Measurements from ENCODE around the gene RAD51B.

RAD51B gene

DNA sequence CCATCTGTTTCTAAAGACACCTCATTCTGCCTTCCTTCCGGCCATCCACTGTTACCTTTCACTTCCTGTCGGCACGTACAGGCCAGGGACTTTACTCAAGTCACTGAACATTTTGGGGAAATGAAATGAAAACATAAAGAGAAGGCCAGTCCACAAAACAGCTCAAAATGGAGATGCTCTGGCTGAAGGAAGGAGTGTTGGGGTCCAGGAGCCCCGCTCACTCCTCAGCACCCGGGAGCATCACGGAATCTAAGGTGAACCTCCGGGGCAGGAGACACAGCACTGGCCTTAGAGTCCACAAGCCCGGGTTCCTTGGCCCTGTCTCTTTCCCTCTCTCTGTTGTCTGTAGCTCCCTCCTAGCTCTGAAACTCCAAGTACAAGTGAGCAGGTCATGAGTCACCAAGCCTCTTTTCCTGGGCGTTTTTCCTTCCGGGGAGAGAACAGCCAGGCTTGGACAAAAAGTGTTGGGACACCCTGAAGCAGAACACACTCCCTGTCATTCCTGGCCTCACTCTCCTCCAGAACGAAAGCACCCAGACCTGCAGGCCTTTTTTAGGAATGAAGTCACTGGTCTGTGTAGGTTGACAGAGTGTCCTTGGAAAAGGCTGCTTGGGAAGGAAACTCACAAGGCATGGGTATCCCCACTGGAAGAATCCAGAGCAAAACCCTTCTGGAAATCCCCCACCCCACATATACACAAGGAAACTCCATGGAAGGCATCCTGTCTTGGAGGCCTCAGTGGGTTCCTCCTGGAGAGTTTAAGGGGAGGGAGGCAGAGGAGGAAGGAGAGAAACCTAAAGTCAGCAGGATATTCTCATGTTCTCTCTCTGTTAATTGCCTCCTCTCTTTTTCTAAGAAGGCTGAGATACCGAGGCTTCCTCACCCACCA lies 728.0 kb downstream of the RAD51B start:
- DNase-seq, result no peak

DNA sequence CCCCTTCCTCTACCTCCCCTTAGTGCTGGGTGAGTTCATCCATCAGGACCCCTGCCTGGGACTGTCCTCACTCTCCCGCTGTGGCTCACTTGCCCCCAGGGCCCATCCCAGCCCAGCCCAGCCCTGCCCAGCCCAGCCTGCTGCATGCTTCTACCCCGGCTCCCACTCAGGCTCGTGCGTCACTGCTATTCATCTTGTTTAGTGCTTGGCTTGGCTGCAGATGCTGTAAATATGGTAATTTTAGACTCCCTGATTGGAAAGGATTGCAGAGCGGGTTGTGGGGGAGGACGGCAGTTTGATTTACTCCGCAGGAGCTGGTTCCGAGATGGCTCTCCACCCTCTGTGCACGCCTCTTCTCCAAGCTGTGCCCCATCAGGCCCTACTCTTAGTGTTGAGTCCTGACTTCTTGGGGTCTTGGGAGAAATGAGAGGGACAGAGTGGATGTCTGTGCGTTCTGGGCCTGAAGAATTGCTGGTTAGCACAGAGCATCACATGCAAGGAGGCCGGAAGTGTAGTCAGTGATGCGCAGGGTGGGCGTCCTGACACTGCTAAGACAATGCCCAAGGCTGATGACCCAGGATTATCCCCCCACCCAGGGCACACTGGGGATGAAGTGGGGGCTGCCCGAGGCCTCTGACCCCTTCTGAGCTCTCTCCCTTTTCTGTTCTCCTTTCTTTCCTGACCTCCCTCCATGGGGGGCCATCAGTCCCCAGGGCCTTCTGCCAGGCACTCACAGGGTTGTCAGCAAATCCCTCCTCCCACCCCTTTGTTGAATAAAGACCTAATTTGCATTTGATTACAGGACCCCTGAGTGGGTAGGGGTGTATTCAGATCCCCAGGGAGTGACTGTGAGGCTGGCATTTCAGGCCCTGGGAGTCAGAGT lies 728.9 kb downstream of the RAD51B start:
- DNase-seq, result no peak

- DNase-seq, result no peak
Observed at GRCh38 chr14:68550338-68550715, 730.7 kb downstream of the RAD51B start.

DNA sequence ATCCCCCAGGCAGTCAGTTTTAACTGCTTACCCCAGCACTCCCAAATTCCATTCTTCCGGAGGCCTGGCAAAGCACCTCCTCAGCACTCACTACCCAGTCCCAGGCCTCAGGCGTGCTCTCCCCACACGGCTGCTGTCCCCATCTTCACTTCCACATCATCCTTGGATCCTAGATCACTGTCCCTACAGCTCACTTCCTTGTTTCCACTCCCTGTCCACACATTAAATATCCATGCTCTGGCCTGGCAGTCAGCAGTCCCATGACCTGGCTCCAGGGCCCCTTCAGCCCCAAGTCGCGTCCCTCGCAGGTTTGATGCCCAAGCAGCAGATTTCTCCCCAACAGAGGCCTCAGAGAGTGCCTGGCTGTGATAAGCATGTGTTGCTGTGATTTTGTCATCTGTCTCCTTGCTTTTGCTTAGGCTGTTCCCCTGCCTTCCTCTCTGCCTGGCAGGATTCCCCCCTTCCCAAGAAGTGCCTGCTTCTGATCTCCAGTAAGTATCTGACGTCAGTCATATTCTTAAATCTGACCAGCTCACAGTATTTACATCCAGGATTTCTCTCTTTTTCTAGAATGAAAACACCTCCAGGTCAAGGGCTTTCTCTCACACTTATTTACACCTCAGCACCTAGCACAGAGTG lies 731.6 kb downstream of the RAD51B start:
- DNase-seq, result no peak

GRCh38 chr14:68552075-68552474 lies 732.5 kb downstream of the RAD51B start:
- DNase-seq, result no peak

- peak; percentile 64 to 83 for DNase-seq
Observed at GRCh38 chr14:68552602-68553001, 733.0 kb downstream of the RAD51B start.

- DNase-seq, result no peak
Observed at GRCh38 chr14:68553311-68553710, 733.7 kb downstream of the RAD51B start.

GRCh38 chr14:68554231-68554630 lies 734.7 kb downstream of the RAD51B start:
- DNase-seq, result no peak

GRCh38 chr14:68556253-68556652 lies 736.7 kb downstream of the RAD51B start:
- no peak for DNase-seq

DNA sequence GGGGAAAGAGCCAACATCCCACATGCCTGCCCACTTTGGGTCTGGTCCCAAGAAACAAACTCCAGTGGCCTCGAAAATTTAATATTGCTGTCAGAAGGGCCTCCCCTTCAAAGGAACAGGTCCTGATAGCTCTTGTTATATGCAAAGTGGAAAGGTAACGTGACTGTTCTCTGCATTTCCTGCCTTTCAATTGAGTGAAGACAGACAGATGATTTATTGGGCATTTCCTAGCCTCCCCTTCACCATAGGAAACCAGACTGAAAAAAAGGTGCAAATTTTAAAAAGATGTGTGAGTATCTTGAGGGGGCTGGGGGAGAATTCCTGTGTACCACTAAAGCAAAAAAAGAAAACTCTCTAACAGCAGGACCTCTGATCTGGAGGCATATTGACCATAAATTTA lies 738.1 kb downstream of the RAD51B start:
- no peak for DNase-seq

GRCh38 chr14:68558096-68558495 lies 738.5 kb downstream of the RAD51B start:
- no peak for DNase-seq

- DNase-seq, result no peak
Observed at GRCh38 chr14:68559949-68560348, 740.4 kb downstream of the RAD51B start.

- no peak for DNase-seq
Observed at GRCh38 chr14:68561531-68562007, 742.0 kb downstream of the RAD51B start.

DNA sequence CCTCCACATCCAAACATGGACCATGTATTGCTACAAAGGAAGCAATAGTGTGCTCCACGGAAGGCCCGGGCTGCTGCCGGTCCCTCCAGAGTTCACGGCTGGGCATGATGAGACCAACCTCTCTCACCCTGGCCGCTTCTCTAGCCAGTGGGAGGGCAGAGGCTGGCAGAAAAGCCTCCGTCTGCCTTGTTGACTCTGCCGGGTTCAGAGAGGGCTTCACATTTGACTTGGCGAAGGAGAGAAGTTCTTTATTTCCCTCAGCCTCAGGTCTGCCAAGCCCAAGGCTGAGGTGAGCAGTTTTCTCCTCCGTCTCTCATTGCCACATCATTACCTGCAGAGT lies 743.3 kb downstream of the RAD51B start:
- no peak for DNase-seq

GRCh38 chr14:68563251-68564131 lies 743.9 kb downstream of the RAD51B start:
- no peak for DNase-seq

GRCh38 chr14:68564191-68564825 lies 744.7 kb downstream of the RAD51B start:
- no peak for DNase-seq

DNA sequence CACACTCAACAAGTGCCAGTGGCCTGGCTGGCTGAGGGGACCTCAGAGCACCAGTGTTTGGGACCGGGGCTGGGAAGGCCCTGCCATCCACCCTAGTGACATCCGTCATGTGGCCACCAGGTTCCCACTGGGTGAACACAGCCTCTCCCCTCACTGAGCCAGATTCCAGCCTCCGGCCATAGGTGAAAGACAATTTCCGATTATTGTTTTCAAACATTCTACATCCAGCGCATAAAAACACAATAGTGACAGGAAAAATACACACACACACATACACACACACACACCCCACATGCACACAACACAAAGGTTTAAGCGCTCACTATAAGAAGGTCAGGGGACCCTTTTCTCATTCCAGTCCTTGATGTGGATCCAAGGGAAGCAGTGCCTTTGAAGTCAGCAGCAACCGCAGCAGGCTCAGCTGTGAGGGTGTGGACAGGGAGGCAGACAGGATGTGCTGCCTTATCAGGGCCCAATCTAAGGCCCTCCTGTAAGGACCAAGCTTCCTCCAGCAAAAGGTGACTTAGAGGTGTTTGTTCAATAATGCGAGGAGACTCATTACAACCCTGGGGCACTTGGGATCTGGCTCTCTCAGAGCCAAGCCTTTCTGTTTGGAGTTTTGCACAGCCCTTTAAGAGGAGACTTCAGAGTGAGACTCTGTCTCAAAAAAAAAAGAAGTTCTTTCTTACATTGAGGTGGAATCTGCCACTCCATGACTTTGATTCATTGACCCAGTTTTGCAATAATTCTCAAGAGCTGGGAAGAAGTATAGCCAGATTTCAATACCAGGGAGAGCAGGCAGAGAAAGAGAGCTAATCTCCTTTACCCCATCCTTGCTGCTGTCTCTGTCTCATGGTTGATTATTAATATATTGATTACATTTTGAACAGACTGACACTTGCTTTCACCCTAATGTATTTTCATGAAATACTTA lies 745.5 kb downstream of the RAD51B start:
- DNase-seq, result no peak

DNA sequence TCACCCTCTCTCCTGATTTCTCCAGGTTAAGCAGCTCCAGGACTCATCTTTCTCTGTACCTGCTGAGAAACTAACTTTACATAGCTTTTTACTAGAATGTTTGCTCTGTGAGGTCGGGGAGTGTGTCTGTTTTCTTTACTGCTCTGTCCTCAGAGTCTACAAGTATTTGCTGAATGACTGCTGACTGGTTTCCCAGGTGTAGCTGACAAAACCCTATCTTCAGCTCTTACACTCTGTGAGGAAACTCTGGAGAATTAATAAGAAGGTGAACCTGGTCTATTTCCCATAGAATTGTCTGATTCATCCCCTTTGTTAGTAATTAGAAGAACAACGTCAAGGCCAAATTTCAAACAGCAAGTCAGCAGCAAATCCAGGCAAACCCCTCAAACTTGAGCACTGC lies 746.5 kb downstream of the RAD51B start:
- no peak for DNase-seq

- DNase-seq, result no peak
Observed at GRCh38 chr14:68568907-68569897, 749.6 kb downstream of the RAD51B start.
